Fibroblast of pulmonary artery (primary cell): ENCODE results near the gene AP1G2.

Source experiments
- DNase-seq: peaks from one replicate; pipeline ENCODE4 v3.0.0-alpha.2; 2010; ENCODE audit warnings: low read depth
- H3K4me3 ChIP-seq: replicated peaks from 2 replicates; pipeline ENCODE4 v1.5.1; 2011; ENCODE audit warnings: low read depth, mild to moderate bottlenecking, control low read depth, low read length, moderate library complexity
- TF ChIP-seq, protein P1 (sequence below): IDR thresholded peaks from 2 replicates; pipeline ENCODE4 v1.5.1; 2011; ENCODE audit warnings: mild to moderate bottlenecking, control low read depth, low read length, inconsistent platforms; ENCODE audit errors: missing control alignments

The AP1G2 gene

DNA sequence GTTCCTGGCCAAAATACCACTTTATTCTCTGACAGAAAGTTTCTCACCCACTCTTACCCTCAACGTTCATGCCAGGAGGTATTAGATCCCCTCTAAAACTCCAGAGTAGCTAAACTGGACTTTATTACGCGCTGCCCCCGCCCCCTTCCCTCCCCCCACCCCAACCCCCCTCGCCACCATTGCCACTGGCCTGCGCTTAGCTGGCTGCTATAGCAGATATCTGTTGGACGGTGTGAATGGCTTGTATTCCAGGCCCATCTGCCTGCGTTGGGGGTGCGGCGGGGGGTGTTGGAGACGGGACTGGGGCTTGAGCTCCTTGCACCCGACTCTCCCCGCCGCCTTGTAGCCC is 12.1 kb downstream of the AP1G2 start:
- H3K4me3 ChIP-seq: peak overlapping the region; percentile 91
- TF ChIP-seq, protein P1, sequence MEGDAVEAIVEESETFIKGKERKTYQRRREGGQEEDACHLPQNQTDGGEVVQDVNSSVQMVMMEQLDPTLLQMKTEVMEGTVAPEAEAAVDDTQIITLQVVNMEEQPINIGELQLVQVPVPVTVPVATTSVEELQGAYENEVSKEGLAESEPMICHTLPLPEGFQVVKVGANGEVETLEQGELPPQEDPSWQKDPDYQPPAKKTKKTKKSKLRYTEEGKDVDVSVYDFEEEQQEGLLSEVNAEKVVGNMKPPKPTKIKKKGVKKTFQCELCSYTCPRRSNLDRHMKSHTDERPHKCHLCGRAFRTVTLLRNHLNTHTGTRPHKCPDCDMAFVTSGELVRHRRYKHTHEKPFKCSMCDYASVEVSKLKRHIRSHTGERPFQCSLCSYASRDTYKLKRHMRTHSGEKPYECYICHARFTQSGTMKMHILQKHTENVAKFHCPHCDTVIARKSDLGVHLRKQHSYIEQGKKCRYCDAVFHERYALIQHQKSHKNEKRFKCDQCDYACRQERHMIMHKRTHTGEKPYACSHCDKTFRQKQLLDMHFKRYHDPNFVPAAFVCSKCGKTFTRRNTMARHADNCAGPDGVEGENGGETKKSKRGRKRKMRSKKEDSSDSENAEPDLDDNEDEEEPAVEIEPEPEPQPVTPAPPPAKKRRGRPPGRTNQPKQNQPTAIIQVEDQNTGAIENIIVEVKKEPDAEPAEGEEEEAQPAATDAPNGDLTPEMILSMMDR: no peak
- no peak for DNase-seq

DNA sequence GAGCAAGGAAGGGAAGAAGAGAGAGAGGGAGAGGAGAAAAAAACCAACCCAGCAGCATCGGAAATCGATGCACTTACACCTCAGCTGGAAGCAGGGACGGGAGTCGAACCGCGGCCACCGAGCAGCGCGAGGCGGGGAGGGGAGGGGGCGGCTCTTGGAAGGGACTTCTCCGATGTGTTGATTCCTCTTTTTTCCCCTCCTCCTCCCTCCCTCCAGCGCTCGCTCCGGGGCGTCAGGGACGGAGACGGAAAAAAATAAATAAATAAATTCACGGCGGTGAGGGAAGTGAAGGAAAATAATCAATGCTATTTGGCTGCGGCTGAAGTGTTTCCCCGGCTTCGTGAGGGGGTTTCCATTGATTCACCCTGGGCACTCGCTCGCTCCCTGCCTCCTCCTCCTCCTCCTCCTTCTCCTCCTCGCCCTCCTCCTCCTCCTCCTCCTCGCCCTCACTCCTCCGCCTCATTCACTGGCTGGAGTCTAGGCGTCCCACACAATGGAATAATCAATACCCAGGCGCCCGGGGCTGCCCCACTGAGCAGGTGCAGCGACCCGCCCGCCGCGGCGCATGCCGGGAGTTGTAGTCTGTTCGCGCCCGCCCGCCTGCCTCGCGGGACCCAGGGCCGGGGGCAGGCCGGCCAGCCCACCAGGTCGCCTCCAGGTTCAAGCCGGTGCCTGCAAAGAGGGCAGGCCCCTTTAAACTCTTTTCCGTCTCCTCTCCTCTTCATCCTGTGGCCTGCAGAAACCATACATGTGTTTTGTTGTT is 16.1 kb downstream of the AP1G2 start, which contains the start of gene ZFHX2:
TSS of gene ZFHX2 (minus strand) at position 500 of the 763 bp plus-strand sequence. CDS start 16,440 bp downstream, outside the sequence.
- TF ChIP-seq, protein P1: no peak
- DNase-seq: peak; percentile 31
- peak within 1 kb of the TSS; percentile 58 for H3K4me3 ChIP-seq

DNA sequence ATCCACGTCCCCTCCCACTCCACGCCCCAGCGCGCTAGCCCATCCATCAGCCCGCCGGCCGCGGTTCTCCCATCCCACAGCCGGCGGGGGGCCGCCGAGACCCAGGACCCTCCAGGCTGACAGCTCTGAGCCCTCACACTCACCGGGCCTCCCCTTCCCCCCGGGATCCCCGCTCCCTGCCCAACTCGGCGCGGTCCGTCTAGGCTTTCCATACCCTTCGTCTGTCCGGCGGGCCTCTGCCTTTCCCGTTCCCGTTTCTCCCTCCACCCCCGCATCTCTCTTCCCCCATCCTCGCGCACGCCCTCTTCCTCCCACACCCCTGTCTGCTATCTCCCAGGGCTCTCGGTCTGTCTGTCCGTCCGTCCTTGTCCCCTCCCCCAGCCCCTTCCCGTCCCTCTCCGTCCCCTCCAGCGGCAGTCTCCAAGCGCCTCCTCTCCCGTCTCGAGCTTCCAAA is 16.8 kb downstream of the AP1G2 start:
- TF ChIP-seq, protein P1: no peak
- no peak for DNase-seq
- H3K4me3 ChIP-seq: peak overlapping the region; percentile 58

DNA sequence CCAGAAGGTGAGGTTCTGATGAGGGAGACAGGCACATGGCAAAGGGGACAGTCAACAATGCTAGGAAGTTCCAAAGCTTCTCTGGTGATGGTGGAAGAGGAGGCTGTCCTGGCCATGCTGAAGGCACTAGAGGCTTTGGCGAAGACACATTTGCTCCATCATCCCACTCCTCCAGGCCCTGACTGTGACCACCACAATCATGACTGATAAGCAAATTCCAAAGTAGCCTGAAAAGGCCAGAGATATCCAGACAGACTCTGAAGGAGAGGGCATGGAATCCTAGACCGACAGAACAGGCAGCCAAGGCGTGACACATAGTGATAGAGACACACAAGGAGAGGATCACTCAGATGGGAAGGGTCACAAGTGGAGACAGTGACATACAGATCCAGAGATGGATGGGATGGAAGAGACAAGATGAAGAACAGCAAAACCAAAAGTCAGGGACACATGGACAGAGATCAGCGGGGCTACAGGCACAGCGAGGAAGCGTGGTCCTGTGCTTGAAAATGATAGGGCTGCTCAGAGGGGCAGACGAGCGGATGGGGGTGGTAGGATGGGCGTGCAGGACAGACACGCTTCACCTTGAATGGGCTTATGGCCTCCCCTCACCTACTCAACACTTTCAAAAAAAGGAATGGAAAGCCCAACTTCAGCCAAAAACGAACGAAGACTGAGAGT is 17.3 kb downstream of the AP1G2 start:
- H3K4me3 ChIP-seq: peak overlapping the region; percentile 58
- TF ChIP-seq, protein P1: no peak
- no peak for DNase-seq

DNA sequence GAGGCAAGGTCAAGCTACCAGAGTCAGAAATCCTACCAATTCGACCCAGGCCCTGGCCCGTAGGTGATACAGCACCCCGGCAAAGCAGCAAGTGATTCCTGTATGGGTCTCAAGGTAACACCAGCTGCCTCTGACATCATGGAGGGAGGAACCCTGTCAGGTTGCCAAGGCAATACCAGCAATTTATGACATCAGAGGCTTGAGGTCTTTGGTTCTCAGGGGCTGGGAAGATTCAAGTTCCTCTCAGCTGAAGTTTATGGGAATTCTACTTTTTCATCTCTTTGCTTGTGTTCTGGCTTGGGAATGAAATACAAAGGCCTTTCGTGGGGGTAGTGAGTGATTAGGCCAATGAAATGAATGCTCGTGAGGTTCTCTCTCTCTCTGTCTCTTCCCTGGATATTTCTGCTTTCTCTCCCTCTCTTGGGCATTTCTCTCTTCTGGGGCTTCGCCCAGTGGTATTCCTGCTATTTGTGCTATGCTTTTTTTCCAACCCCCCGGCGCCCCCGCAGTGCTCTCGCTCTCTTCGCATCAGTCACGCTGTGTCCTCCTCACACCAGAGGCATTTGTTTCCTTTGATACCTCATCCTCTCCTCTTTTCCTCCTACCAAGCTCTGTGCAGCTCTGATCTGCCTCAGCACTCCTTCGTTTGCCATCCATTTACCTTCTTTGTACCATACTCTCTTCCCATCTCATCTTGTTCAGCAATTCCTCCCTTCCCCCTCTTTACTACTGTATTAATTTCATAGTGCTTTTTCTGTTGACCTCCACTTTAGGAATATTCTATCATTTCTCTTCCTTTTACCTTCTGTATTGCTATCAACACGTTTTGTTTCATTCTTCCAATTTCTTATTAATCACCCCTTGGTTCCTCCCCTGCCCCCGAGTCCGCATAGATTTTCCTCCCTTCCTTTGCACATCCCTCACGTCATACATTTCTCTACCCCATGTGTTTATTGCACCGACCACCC is 19.0 kb downstream of the AP1G2 start:
- TF ChIP-seq, protein P1: no peak
- H3K4me3 ChIP-seq: no peak overlapping the region
- peak; percentile 48 for DNase-seq

DNA sequence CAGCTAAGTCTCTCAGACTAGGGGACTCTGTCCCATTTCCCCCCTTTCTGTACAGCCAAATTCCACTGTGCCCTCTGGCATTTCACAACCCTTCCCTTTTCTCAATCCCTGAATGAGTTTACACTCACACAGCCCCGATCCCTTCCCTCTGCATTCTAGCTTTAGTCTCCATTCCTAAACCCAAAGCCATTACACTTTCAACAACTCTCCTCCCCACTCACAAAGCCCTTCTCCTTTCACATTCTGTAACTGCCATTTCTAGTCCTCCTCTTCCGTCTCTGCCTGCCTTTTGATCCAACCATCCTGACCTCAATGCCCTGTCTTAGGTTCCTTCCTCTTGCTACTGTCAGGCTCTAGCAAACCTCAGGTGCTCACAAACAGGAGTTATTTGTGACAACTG is 19.7 kb downstream of the AP1G2 start:
- no peak overlapping the region for H3K4me3 ChIP-seq
- DNase-seq: no peak
- TF ChIP-seq, protein P1: no peak
